Loucy (cell line): Measurements from ENCODE around the gene CXCL1.

Experiments
- EZH2phosphoT487 ChIP-seq: fragments of 200-600 bp; IDR thresholded peaks from 2 replicates; pipeline ENCODE4 v1.6.1; 2018; ENCODE audit warnings: antibody characterized with exemption, mild to moderate bottlenecking, moderate library complexity, borderline replicate concordance
- TF ChIP-seq, protein P1 (sequence below): fragments of 200-600 bp; sonication (generic); conservative IDR thresholded peaks from 2 replicates; pipeline ENCODE4 v1.5.1; 2014; ENCODE audit warnings: mild to moderate bottlenecking, antibody characterized with exemption, low read length

- TF ChIP-seq, protein P1, sequence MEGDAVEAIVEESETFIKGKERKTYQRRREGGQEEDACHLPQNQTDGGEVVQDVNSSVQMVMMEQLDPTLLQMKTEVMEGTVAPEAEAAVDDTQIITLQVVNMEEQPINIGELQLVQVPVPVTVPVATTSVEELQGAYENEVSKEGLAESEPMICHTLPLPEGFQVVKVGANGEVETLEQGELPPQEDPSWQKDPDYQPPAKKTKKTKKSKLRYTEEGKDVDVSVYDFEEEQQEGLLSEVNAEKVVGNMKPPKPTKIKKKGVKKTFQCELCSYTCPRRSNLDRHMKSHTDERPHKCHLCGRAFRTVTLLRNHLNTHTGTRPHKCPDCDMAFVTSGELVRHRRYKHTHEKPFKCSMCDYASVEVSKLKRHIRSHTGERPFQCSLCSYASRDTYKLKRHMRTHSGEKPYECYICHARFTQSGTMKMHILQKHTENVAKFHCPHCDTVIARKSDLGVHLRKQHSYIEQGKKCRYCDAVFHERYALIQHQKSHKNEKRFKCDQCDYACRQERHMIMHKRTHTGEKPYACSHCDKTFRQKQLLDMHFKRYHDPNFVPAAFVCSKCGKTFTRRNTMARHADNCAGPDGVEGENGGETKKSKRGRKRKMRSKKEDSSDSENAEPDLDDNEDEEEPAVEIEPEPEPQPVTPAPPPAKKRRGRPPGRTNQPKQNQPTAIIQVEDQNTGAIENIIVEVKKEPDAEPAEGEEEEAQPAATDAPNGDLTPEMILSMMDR = no peak
- no peak for TF ChIP-seq EZH2phosphoT487
These were observed 22.1 kb downstream of the CXCL1 start for GRCh38 chr4:73891326-73891725.
